HG03520 (cell line): ENCODE data around the gene RPS2.
A peak's percentile ranks its signal among the peaks of the same experiment; 100 is the strongest.

Source experiments
- ATAC-seq: cut with Tn5 transposase; IDR thresholded peaks from one replicate; pipeline ENCODE4 v1.9.1; 2021; ENCODE audit warnings: mild to moderate bottlenecking, moderate library complexity; ENCODE audit not compliant: unreplicated experiment

The RPS2 gene

DNA sequence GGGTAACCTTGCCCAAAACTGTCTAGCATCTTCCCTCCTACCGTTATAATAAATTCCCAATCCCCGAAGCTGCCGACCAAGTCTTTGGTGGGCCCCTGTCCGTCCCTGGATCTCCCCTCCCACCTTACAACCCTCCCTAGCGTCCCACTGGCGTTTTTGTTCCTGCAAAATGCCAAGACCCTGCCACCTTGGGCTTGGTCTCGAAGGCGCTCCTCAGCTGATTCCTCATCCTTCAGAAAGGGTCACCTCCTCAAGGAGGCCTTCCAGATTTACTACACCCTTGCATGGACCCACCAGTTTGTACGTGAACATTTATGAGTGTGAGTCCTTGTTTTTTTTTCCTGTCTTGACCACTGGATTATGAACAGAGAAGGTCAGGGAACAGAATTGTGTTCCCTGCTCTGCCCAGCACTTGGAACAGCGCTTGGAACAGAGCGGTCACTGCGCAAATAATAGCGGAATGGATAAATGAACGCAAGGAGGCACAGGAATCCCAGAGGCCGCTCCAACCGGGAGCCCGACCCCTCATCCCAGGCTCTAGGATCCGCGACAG, 18.4 kb upstream of the RPS2 start:
- no peak for ATAC-seq

DNA sequence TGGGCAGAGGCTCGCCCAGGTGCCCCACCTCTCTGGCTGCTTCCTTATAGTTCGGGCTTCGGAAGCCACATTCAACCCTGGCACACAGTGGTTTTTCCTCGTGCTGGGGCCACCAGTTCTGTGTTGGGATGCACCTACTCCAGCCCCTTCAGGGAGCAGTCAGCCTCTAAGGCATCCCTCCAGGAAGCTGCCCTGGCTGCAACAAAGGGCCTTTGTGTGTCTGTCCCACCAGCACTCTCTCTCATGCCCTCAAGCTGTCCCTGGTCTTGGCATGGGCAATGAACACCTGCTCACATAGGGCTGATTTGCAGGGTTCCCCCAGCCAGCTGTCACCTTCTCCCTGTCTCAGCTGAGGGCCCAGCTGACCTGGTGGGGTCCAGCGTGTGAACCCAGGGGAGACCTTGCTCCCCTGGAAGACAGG, 17.4 kb upstream of the RPS2 start:
- ATAC-seq: no peak

DNA sequence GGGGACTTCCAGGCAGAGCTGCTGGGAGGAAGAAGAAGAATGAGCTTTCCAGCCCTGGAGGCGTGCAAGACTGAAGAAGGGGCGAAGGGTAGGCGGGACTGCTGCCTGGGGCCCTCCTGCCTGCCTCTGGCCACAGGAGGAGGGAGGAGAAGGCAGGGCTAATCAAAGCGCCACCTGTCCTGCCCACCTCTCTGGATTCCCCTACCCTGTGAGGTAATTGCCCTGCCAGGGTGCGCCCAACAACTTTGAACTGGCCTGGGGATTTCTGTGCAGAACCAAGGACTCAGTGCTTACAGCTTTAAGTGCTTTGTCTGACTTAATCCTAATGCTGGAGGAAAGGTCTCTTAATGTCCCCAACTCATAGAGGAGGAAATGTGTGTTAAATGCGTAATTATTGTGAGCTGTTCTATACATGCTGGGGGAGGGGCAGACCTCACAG, 16.8 kb upstream of the RPS2 start, which contains the start of gene NOXO1:
Gene NOXO1 (minus strand): TSS at position 72 of the 439 bp plus-strand sequence. CDS start 290 bp downstream, outside the sequence.
- ATAC-seq: no peak

DNA sequence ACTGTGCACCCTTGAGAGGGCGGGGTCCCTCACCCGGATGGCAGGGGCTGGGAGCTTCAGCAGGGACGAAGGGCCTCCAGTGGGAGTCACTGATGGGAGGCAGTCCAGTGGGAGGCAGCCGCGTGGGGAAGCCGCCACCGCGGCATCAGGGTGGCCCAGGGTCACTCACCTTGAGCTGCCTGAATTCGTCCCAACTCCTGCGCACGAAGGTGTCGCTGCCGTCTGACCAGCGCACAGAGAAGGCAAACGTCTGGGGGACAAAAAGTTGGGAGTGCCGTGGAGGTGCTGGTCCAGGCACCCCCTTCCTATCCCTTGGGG, 16.1 kb upstream of the RPS2 start:
- ATAC-seq: no peak

DNA sequence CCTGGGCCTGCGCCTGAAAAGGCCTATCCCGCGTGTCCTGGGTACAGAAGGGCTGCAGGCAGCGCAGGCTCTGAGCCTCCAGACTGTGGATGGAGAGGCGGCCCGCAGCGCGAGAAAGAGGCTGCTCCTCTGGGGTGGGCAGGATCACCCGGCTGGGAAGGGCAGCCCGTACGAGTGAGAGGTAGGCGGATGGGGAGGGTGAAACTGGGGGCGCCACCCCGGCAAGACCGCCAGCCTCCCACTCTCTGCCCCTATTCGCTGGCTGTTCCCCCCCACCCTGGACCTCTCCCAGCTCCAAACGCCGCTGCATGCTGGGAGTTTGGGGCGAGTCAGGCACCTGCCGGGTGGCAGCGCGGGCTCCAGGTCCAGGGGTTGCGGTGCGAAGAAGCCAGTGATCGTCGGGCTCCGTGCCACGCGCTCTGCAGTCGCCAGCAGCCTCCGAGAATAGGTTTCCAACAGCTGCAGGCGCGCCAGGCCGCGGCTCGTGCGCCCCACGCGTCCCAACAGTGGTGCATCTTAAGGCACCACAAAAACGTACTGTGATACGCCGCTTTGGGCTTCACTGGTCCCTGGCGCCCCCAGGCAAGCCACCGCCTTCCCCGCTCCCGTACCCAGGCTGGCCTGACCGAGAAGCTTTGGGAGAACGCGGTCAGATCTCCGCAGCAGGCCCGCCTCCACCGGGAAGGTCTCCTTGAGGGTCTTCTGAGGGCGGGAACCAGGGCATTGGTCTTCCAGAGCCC, 15.6 kb upstream of the RPS2 start:
- no peak for ATAC-seq

DNA sequence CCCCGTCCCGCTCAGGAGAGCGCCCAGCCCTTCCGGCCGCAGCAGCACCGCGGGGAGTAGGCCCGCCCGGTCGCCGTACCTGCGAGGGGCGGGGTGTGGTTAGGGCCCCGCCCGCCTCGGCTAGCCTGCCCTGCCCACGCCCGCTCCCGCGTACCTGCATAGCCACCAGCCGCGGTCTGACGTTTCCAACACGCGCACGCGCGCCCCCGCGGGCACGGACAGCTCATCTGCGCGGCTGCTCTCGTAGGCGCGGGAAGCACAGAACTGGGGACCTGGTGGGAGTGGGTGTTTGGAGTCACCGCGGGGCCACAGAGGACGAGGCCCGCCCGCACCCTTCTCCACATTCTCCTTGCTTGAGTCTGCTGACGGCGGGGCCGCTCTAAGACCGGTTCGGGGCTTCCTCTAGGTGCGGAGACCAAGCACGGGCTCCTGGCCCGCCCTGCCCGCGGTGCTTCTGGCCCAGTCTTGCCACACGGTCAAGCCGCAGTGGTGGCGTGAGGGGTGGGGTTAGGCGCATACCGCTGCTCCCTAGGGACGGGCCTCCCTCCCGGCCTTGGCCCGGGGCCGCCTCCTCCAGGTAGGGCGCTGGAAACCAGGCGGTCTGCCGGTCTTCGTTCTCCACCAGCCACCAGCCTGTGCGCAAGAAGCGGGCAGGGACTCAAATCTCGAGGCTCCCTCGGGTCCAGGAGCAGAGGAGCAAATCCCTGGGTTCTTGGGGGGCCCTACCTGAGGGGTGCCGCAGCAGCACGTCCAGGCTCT, 14.8 kb upstream of the RPS2 start:
- ATAC-seq: no peak

DNA sequence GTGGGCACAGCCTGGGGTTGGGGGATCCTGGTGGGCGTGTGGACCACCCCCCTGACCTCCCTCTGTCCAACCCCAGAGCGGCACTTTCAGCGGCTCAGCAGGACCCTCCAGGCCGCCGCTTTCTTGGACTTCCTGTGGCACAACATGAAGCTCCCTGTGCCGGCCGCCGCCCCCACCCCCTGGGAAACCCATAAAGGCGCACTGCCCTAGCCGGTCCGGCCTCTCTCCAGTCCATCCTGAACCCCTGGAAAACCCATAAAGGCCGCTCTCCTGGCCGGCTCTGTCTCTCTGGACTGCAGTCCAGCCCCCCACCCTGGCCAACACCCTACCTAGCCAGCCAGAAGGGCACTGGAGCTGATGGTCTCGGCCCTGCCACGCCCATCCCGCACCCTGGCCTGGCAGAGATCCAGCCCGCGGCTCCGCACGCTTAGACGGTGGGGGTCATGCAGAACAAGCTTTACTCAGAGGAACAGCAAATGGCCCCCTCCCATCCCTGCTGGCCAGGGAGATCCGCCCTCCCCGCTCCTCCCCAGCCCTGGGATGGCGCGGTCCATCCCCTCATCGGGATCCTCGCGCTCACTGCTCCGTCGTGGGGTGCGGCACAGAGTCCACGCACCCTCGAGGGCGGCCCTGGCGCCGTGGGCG, 14.0 kb upstream of the RPS2 start:
- ATAC-seq: no peak

DNA sequence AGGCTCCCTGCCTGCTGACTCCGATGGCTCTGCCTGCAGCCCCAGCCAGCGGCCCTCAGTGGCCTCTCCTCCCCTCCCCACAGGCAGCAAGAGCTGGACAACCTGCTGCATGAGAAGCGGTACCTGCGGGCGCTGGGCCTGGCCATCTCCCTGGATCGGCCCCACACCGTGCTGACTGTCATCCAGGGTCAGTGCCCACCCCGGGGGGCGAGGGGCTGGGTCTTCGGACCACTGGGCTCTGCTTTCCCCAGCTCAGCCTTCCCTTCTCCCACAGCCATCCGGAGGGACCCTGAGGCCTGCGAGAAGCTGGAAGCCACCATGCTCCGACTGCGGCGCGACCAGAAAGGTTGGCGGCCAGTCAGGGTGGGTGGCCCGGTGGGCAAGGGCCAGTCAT, 13.2 kb upstream of the RPS2 start:
- no peak for ATAC-seq

DNA sequence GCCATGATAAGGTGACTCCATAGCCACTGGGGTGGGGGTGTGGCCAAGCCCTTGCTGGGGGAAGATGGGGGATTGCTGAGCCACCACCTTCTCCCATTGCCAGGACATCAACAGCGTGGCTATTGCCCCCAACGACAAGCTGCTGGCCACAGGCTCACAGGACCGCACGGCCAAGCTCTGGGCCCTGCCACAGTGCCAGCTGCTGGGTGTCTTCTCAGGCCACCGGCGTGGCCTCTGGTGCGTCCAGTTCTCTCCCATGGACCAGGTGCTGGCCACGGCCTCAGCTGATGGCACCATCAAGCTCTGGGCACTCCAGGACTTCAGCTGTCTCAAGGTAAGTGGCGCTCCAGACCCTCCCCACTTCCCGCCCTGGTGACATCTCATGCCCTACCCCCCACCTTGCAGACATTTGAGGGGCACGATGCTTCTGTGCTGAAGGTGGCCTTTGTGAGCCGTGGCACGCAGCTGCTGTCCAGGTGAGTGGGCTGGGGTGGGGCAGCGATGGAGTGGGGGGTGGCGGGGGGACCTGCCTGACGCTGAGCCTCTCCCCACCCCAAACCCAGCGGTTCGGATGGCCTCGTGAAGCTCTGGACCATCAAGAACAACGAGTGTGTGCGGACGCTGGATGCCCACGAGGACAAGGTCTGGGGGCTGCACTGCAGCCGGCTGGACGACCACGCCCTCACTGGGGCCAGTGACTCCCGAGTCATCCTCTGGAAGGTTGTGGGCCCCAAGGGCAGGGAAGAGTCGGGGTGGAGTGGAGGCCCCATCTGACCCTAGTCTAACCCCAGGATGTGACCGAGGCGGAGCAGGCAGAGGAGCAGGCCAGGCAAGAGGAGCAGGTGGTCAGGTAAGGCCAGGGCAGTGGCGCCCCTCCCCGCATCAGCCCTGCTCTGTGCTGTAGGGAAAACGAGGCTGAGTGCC, 12.6 kb upstream of the RPS2 start:
- ATAC-seq: no peak

DNA sequence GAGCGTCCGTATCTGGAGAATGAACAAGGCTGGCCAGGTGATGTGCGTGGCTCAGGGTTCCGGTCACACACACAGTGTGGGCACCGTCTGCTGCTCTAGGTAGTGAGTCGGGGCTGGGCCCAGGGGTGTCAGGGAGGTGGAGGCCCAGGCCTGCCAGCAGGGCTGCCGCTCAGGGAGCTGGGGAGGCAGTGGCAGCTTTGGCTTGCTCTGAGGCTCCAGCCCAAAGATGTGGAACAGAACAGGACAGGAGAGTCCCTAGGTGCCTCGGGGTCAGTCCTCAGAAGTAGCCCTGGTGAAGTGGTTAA, 11.5 kb upstream of the RPS2 start:
- no peak for ATAC-seq

DNA sequence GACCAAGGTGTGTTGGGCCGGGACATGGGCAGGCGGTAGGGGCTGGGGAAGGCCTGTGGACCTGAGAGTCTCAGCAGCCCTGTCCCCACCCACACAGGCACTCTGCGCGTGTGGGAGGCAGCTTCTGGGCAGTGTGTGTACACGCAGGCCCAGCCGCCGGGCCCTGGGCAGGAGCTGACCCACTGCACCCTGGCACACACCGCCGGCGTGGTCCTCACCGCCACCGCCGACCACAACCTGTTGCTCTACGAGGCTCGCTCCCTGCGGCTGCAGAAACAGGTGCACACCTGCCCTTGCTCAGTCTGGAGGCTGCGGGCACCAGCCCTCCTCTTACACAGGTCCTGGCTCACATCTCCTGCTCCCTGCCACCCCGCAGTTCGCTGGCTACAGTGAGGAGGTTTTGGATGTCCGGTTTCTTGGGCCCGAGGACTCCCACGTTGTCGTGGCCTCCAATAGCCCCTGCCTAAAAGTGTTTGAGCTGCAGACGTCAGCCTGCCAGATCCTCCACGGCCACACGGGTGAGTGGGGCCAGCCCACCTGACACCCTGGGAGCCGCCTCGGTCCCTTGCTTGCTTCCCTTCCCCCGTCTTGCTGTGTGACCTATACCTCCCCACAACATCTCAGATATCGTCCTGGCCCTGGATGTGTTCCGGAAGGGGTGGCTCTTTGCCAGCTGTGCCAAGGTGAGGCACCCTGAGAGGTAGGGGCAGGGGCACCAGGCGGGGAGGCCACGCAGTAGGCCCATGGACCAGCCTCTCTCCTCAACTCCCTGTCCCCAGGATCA, 11.0 kb upstream of the RPS2 start:
- no peak for ATAC-seq

DNA sequence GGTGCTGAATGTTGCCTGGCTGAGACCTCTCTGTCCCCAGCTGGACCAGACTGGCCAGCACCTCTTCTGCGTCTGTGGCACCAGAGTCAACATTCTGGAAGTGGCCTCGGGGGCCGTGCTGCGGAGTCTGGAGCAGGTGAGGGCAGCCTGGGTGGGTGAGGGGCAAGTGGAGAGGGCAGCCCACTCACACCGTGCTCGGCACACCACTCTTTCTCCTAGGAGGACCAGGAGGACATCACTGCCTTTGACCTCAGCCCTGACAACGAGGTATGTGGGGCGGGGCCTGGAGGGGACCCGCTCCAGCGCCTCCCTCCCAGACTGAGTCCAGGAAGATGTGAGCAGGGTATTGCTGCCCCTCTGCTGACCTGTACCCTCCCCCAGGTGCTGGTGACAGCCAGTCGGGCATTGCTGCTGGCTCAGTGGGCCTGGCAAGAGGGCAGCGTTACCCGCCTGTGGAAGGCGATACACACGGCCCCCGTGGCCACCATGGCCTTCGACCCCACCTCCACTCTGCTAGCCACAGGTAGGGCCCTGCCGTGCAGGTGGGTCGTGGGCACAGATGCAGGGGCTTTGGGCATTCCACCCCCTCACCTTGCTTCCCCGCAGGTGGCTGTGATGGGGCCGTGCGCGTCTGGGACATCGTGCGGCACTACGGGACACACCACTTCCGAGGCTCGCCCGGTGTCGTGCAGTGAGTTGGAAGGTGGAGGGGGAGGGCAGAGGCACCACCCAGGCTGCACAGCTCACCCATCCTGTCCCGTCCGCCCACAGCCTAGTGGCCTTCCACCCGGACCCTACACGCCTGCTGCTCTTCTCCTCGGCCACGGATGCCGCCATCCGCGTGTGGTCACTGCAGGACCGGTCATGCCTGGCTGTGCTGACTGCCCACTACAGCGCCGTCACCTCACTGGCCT, 9.8 kb upstream of the RPS2 start:
- no peak for ATAC-seq

DNA sequence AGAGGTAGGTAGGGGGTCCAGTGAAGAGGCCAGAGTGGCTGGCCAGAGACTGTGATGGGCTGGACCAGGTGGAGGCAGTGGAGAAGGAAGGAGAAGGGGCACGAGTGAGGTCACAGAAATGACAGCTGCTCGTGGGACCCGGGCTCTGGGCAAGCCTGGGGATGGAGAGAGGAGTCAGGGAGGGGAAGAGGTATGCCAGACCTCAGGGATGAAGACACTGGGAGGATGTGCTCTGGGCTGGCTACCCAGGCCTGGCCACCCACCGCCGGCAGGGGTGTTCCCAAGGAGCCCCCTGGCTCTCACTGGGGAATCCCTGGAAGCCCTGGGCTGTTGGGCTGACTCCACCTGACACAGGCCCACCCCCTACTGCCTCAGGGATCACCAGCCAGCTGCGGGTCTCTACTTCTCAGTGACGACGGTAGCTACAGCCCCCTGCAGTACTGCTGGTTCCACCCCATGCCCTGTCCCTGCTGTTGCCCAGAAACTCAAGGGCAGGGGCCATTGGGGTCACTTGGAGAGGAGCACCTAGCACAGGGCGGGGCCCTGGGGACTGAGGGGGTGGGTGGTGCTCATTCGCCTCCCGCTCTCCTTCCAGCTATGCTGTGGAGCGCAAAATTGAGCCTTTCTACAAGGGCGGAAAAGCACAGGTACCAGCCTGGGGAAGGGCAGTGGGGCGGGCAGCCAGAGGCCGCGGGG, 9.0 kb upstream of the RPS2 start:
- ATAC-seq: no peak

DNA sequence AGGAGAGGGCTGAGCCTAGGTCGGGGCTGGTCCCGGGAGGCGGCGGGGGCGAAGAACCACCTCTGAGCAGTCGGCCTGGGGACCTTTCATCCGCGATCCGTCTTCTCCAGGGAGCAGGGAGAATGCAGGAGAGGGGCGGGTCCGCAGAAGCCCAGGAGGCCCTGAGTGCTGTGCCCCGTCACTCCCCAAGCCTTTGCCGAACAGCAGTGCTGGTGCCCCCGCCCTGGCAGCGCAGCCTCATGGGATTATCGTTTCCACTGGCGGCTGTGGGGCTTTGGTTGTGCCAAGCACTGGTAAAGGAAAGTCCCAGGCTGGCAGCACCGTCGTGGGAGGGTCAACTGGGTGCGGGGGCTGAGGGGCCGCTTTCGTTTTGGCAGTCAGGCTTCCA, 7.9 kb upstream of the RPS2 start:
- peak; percentile 6 for ATAC-seq

DNA sequence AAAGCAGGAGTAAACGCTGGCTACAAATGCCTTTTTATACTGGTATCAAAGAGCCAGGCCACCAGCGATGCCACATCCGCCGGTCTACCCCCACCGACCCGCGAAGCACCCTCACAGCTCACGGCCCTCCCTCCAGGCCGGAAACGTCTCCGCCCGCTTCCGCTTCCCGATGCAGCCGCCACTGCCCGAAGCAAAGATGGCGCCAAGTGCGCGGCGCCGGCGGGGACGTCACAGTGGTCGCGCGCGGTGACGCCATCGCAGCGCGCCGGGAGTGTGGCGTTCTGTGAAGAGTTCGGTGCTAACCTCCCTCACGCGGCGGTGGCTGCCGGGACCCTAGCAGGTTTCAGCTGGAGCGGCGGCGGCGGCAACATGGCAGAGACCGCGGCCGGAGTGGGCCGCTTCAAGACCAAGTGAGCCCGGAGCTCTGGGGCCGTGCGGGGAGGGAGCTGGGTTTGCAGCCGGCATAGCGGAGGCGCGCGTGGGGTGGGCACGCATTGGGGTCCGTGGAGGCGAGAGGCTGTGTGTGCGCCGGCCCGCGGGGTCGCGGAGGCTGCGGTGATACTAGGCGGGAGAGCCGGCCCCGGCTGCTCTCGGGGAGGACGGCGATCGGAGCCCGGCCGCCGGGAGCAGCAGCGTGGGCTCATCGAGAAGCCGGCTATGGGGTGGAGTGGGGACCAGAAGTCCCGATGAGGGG, 7.3 kb upstream of the RPS2 start, which contains the start of gene TBL3:
Gene TBL3 (plus strand): TSS at position 258 of the 694 bp plus-strand sequence. CDS start 112 bp downstream, at position 370.
- ATAC-seq: peak; percentile 73

DNA sequence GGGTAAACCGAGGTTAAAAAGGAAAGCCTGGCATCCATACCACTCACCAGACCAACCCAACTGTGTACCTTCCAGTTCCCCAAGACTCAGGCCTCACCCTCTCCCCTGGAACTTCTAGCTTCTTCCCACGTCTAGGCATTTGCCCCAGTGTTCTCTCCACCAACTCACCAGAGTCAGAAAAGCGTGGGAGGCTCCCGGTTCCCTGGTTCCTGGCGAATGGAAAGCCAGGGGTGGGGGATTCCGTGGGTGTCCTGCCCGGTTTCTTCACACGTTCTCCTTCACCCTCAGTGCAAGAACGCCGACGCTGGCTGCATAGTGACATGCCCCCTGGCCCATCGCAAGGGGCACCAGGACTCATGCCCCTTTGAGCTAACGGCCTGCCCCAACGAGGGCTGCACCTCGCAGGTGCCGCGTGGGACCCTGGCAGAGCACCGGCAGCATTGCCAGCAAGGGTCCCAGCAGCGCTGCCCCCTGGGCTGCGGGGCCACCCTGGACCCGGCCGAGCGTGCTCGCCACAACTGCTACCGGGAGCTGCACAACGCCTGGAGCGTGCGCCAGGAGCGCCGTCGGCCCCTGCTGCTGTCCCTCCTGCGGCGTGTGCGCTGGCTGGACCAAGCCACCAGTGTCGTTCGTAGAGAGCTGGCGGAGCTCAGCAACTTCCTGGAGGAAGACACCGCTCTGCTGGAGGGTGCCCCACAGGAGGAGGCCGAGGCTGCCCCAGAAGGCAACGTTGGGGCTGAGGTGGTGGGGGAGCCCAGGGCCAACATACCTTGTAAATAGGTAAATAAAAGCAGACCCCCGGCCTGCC, 3.7 kb upstream of the RPS2 start:
- ATAC-seq: no peak

DNA sequence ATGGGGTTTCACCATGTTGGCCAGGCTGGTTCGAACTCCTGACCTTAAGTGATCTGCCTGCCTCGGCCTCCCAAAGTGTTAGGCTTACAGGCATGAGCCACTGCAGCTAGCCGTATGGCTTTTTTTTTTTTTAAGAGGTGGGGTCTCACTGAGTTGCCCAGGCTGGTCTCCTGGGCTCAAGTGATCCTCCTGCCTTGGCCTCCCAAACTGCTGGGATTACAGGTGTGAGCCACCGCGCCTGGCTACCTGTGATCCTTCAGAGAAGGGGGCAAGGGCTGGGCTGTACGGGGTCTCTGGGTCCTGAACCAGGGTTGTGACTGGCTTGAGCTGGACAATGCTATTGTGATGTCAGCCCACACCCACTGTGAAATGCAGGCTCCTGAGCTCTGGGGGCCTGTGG, 1.8 kb upstream of the RPS2 start, which contains the start of gene RNF151:
Gene RNF151 (plus strand): TSS at position 397 of the 400 bp plus-strand sequence. CDS start 26 bp downstream, outside the sequence.
- ATAC-seq: no peak
